Measurements from ENCODE around the gene ALCAM. TPM values are rescaled to one million over a fixed set of nuclear protein-coding genes. Genes with fewer than 3 reads are reported as not detected.

ALCAM gene
- total and polyA plus RNA-seq, 9 donors: 7.4 to 29.5 (median 10.8) TPM

- H3K27ac ChIP-seq (ENCODE audit: low read length): no peak overlapping the region
- no peaks in the 10 kb centered on the region for H3K9me3 ChIP-seq (replicated peaks; ENCODE audit: control insufficient read depth, low read depth, low read length)
- 88% methylated on average over 1 of the region's 3 CpGs for WGBS (ENCODE audit: insufficient coverage)
- no peak overlapping the region for H3K4me3 ChIP-seq (ENCODE audit: low read length)
- no peaks in the 10 kb centered on the region for H3K27me3 ChIP-seq (ENCODE audit: control insufficient read depth, insufficient read depth, low read length)
- H3K36me3 ChIP-seq (ENCODE audit: control insufficient read depth, insufficient read depth, low read length): no peaks in the 10 kb centered on the region
- DNase-seq: no peak
- H3K4me1 ChIP-seq (ENCODE audit: control insufficient read depth, insufficient read depth, low read length): no peaks in the 10 kb centered on the region
Measured at GRCh38 chr3:105440113-105440512, 73.4 kb downstream of the ALCAM start.

GRCh38 chr3:105444725-105445124, 78.0 kb downstream of the ALCAM start:
- WGBS (ENCODE audit: insufficient coverage): no CpG with 5 or more reads among the region's 1 CpG
- H3K36me3 ChIP-seq (ENCODE audit: control insufficient read depth, insufficient read depth, low read length): no peaks in the 10 kb centered on the region

GRCh38 chr3:105448338-105448982, 81.8 kb downstream of the ALCAM start:
- Histone ChIP-seq H3K9me3 (replicated peaks; ENCODE audit: control insufficient read depth, low read depth, low read length) (no peaks in the 10 kb centered on the region), H3K4me1 (ENCODE audit: control insufficient read depth, insufficient read depth, low read length) (no peaks in the 10 kb centered on the region), H3K27me3 (ENCODE audit: control insufficient read depth, insufficient read depth, low read length) (no peaks in the 10 kb centered on the region), H3K27ac (ENCODE audit: low read length) (no peak overlapping the region), H3K4me3 (ENCODE audit: low read length) (no peak overlapping the region), H3K36me3 (ENCODE audit: control insufficient read depth, insufficient read depth, low read length) (no peaks in the 10 kb centered on the region)
- peak; percentile 22 for DNase-seq
- 19% methylated on average over 2 of the region's 4 CpGs for WGBS (ENCODE audit: insufficient coverage)

More at GRCh38 chr3:105444725-105445124, 78.0 kb downstream of the ALCAM start:
- Histone ChIP-seq H3K4me3 (ENCODE audit: low read length) (no peak overlapping the region), H3K27ac (ENCODE audit: low read length) (no peak overlapping the region), H3K27me3 (ENCODE audit: control insufficient read depth, insufficient read depth, low read length) (no peaks in the 10 kb centered on the region), H3K4me1 (ENCODE audit: control insufficient read depth, insufficient read depth, low read length) (no peaks in the 10 kb centered on the region), H3K9me3 (replicated peaks; ENCODE audit: control insufficient read depth, low read depth, low read length) (no peaks in the 10 kb centered on the region)
- DNase-seq: no peak

GRCh38 chr3:105449414-105449813, 82.7 kb downstream of the ALCAM start:
- H3K4me1 ChIP-seq (ENCODE audit: control insufficient read depth, insufficient read depth, low read length): no peaks in the 10 kb centered on the region
- H3K27me3 ChIP-seq (ENCODE audit: control insufficient read depth, insufficient read depth, low read length): no peaks in the 10 kb centered on the region
- H3K9me3 ChIP-seq (replicated peaks; ENCODE audit: control insufficient read depth, low read depth, low read length): no peaks in the 10 kb centered on the region
- no peak overlapping the region for H3K4me3 ChIP-seq (ENCODE audit: low read length)
- DNase-seq: no peak
- no peak overlapping the region for H3K27ac ChIP-seq (ENCODE audit: low read length)
- H3K36me3 ChIP-seq (ENCODE audit: control insufficient read depth, insufficient read depth, low read length): no peaks in the 10 kb centered on the region
- WGBS (ENCODE audit: insufficient coverage): no CpG with 5 or more reads among the region's 3 CpGs

- Histone ChIP-seq H3K36me3 (ENCODE audit: control insufficient read depth, insufficient read depth, low read length) (no peaks in the 10 kb centered on the region), H3K9me3 (replicated peaks; ENCODE audit: control insufficient read depth, low read depth, low read length) (no peaks in the 10 kb centered on the region), H3K27ac (ENCODE audit: low read length) (no peak overlapping the region), H3K4me3 (ENCODE audit: low read length) (no peak overlapping the region), H3K4me1 (ENCODE audit: control insufficient read depth, insufficient read depth, low read length) (no peaks in the 10 kb centered on the region), H3K27me3 (ENCODE audit: control insufficient read depth, insufficient read depth, low read length) (no peaks in the 10 kb centered on the region)
- WGBS (ENCODE audit: insufficient coverage): no CpG with 5 or more reads among the region's 6 CpGs
- DNase-seq: no peak
Measured at GRCh38 chr3:105456017-105456416, 89.3 kb downstream of the ALCAM start.

GRCh38 chr3:105458518-105459215, 92.0 kb downstream of the ALCAM start:
- no peaks in the 10 kb centered on the region for H3K4me1 ChIP-seq (ENCODE audit: control insufficient read depth, insufficient read depth, low read length)
- no peaks in the 10 kb centered on the region for H3K36me3 ChIP-seq (ENCODE audit: control insufficient read depth, insufficient read depth, low read length)
- no peak overlapping the region for H3K27ac ChIP-seq (ENCODE audit: low read length)
- H3K4me3 ChIP-seq (ENCODE audit: low read length): no peak overlapping the region
- H3K27me3 ChIP-seq (ENCODE audit: control insufficient read depth, insufficient read depth, low read length): no peaks in the 10 kb centered on the region
- H3K9me3 ChIP-seq (replicated peaks; ENCODE audit: control insufficient read depth, low read depth, low read length): no peaks in the 10 kb centered on the region
- 80% methylated on average over 1 of the region's 3 CpGs for WGBS (ENCODE audit: insufficient coverage)
- peak; percentile 15 for DNase-seq

GRCh38 chr3:105459566-105460290, 93.0 kb downstream of the ALCAM start:
- Histone ChIP-seq H3K27ac (ENCODE audit: low read length) (no peak overlapping the region), H3K4me3 (ENCODE audit: low read length) (no peak overlapping the region), H3K27me3 (ENCODE audit: control insufficient read depth, insufficient read depth, low read length) (no peaks in the 10 kb centered on the region), H3K9me3 (replicated peaks; ENCODE audit: control insufficient read depth, low read depth, low read length) (no peaks in the 10 kb centered on the region), H3K4me1 (ENCODE audit: control insufficient read depth, insufficient read depth, low read length) (no peaks in the 10 kb centered on the region), H3K36me3 (ENCODE audit: control insufficient read depth, insufficient read depth, low read length) (no peaks in the 10 kb centered on the region)
- DNase-seq: no peak
- 80% methylated on average over 1 of the region's 3 CpGs for WGBS (ENCODE audit: insufficient coverage)

GRCh38 chr3:105463620-105464019, 96.9 kb downstream of the ALCAM start:
- no peaks in the 10 kb centered on the region for H3K9me3 ChIP-seq (replicated peaks; ENCODE audit: control insufficient read depth, low read depth, low read length)
- WGBS (ENCODE audit: insufficient coverage): no CpG with 5 or more reads among the region's 1 CpG
- no peak overlapping the region for H3K4me3 ChIP-seq (ENCODE audit: low read length)
- no peaks in the 10 kb centered on the region for H3K36me3 ChIP-seq (ENCODE audit: control insufficient read depth, insufficient read depth, low read length)
- DNase-seq: no peak
- H3K27me3 ChIP-seq (ENCODE audit: control insufficient read depth, insufficient read depth, low read length): no peaks in the 10 kb centered on the region
- no peaks in the 10 kb centered on the region for H3K4me1 ChIP-seq (ENCODE audit: control insufficient read depth, insufficient read depth, low read length)
- no peak overlapping the region for H3K27ac ChIP-seq (ENCODE audit: low read length)

- no peaks in the 10 kb centered on the region for H3K4me1 ChIP-seq (ENCODE audit: control insufficient read depth, insufficient read depth, low read length)
- no peaks in the 10 kb centered on the region for H3K9me3 ChIP-seq (replicated peaks; ENCODE audit: control insufficient read depth, low read depth, low read length)
- H3K27ac ChIP-seq (ENCODE audit: low read length): no peak overlapping the region
- H3K4me3 ChIP-seq (ENCODE audit: low read length): no peak overlapping the region
- no peaks in the 10 kb centered on the region for H3K27me3 ChIP-seq (ENCODE audit: control insufficient read depth, insufficient read depth, low read length)
- H3K36me3 ChIP-seq (ENCODE audit: control insufficient read depth, insufficient read depth, low read length): no peaks in the 10 kb centered on the region
- WGBS (ENCODE audit: insufficient coverage): 61% methylated on average over 2 of the region's 2 CpGs
- no peak for DNase-seq
Measured at GRCh38 chr3:105465251-105465853, 98.6 kb downstream of the ALCAM start.

GRCh38 chr3:105466072-105466471, 99.4 kb downstream of the ALCAM start:
- H3K27me3 ChIP-seq (ENCODE audit: control insufficient read depth, insufficient read depth, low read length): no peaks in the 10 kb centered on the region
- no peaks in the 10 kb centered on the region for H3K36me3 ChIP-seq (ENCODE audit: control insufficient read depth, insufficient read depth, low read length)
- DNase-seq: no peak
- no peak overlapping the region for H3K27ac ChIP-seq (ENCODE audit: low read length)
- no peaks in the 10 kb centered on the region for H3K9me3 ChIP-seq (replicated peaks; ENCODE audit: control insufficient read depth, low read depth, low read length)
- H3K4me3 ChIP-seq (ENCODE audit: low read length): no peak overlapping the region
- WGBS (ENCODE audit: insufficient coverage): no CpG with 5 or more reads among the region's 3 CpGs
- H3K4me1 ChIP-seq (ENCODE audit: control insufficient read depth, insufficient read depth, low read length): no peaks in the 10 kb centered on the region

Measured in muscle of leg (tissue), 11 donors.